Thyroid gland (tissue), 4 donors: ENCODE measurements around the gene ANKMY2. TPM values are rescaled to one million over a fixed set of nuclear protein-coding genes. Genes with fewer than 3 reads are reported as not detected.

Experiments
- DNase-seq, 2 donors: peaks; one replicate each; pipeline ENCODE4 v3.0.0-alpha.2; 2019
- H3K27ac ChIP-seq, 3 donors: fragments of 200-600 bp; sonication (generic); 1 replicate in 2 of 3; 2 replicates in 1 of 3; pipeline ENCODE4 v1.5.1; 2016 to 2019; ENCODE audit warnings: mild to moderate bottlenecking in 1 of 3, moderate library complexity in 1 of 3
- H3K27me3 ChIP-seq: fragments of 200-600 bp; sonication (generic); one replicate; pipeline ENCODE4 v1.5.1; 2019
- H3K36me3 ChIP-seq, 2 donors: fragments of 200-600 bp; sonication (generic); one replicate each; pipeline ENCODE4 v1.5.1; 2016 to 2019
- H3K4me1 ChIP-seq, 2 donors: fragments of 200-600 bp; sonication (generic); one replicate each; pipeline ENCODE4 v1.5.1; 2017 to 2019
- H3K4me3 ChIP-seq, 3 donors: fragments of 200-600 bp; sonication (generic); replicated peaks in 1 of 3; 1 replicate in 2 of 3; 2 replicates in 1 of 3; pipeline ENCODE4 v1.5.1; 2016; ENCODE audit warnings: mild to moderate bottlenecking in 1 of 3
- H3K9me3 ChIP-seq: fragments of 200-600 bp; sonication (generic); one replicate; pipeline ENCODE4 v1.5.1; 2017
- POLR2A ChIP-seq, 2 donors: fragments of 450-650 bp; IDR thresholded peaks; one replicate each; pipeline ENCODE4 v1.6.1; 2017; ENCODE audit warnings: antibody characterized with exemption in 2 of 2, mild to moderate bottlenecking in 2 of 2, moderate library complexity in 1 of 2
- WGBS, 2 donors: methylation state at CpG; one replicate each; pipeline ENCODE4 v1.1.5; 2017; 5-methylcytosine and 5-hydroxymethylcytosine counted together
- intact Hi-C: fragments of 100-400 bp; cut with DNase I; formaldehyde crosslinking; loops from one replicate; pipeline ENCODE4 v1.15.1; 2023
- total RNA-seq, 4 donors: library from RNA; depleted of rRNA; stranded (reverse); fragments of >200 nt; gene quantifications; one replicate each; pipeline ENCODE4 v1.2.3, GENCODE V29; 2016
- TF ChIP-seq, protein P1 (sequence below), 6 experiments: fragments of 200-600 bp in 3 of 6; fragments of 450-650 bp in 3 of 6; sonication (generic) in 3 of 6; IDR thresholded peaks; one replicate each; pipeline ENCODE4 v1.5.1; 2016 to 2019; ENCODE audit warnings: antibody characterized with exemption in 6 of 6, mild to moderate bottlenecking in 2 of 6, inconsistent platforms in 1 of 6, moderate library complexity in 1 of 6

ANKMY2 gene
- total RNA-seq, 4 donors from 2014 or later: 21.2 to 35.1 (median 23.9) TPM

DNA sequence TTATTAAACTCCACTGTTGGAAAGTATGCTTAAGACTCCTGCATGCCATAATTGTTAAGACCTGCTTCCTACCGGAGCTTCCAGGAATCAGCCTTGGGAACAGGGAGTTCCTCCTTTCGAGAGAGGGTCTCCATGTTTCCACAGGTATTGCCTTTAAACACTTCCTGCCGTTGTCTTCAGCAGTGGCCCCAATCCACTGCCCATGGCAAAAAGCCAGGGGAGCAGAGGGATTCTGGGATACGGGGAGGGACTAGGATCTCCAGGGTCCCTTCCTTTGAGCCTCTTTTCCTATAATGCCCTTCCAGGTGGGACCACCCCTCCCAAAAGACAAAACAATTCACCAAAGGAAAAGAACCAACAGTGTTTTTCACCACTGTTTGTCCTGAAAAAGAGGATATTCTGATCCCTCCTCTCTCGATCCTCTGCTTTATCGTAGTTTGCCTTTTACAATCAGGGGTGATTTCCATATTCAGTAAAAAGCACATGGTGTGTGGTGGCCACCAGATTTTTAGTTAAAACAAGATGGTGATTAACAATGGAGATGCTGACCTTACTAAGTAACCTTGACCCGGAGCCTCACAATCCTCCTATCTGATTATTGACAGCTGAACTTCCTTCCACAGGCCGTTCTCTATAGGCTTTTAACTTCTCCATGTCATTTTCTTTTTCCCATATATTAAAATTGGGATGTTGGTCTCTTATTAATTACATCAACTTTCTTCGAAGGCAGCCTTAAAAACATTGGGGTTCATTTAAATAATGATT, 82.9 kb downstream of the ANKMY2 start:
- intact Hi-C loops: loop anchor here (10.0 kb wide), 1 partner anchor 488 kb away; no protein-coding TSS in a partner anchor
- no peaks in the 10 kb centered on the region for H3K4me1 ChIP-seq
- 88% methylated on average over 9 of the region's 9 CpGs for WGBS, 2 donors
- no peaks in the 10 kb centered on the region for H3K27me3 ChIP-seq
- no peak for DNase-seq
- no peaks in the 10 kb centered on the region for H3K9me3 ChIP-seq
- no peaks in the 10 kb centered on the region for H3K36me3 ChIP-seq
- no peak overlapping the region for H3K27ac ChIP-seq
- H3K4me3 ChIP-seq: no peak overlapping the region
- no peak for TF ChIP-seq POLR2A (IDR thresholded peaks at IDR 0.05)
- TF ChIP-seq, protein P1, sequence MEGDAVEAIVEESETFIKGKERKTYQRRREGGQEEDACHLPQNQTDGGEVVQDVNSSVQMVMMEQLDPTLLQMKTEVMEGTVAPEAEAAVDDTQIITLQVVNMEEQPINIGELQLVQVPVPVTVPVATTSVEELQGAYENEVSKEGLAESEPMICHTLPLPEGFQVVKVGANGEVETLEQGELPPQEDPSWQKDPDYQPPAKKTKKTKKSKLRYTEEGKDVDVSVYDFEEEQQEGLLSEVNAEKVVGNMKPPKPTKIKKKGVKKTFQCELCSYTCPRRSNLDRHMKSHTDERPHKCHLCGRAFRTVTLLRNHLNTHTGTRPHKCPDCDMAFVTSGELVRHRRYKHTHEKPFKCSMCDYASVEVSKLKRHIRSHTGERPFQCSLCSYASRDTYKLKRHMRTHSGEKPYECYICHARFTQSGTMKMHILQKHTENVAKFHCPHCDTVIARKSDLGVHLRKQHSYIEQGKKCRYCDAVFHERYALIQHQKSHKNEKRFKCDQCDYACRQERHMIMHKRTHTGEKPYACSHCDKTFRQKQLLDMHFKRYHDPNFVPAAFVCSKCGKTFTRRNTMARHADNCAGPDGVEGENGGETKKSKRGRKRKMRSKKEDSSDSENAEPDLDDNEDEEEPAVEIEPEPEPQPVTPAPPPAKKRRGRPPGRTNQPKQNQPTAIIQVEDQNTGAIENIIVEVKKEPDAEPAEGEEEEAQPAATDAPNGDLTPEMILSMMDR (IDR thresholded peaks at IDR 0.05): no peak

DNA sequence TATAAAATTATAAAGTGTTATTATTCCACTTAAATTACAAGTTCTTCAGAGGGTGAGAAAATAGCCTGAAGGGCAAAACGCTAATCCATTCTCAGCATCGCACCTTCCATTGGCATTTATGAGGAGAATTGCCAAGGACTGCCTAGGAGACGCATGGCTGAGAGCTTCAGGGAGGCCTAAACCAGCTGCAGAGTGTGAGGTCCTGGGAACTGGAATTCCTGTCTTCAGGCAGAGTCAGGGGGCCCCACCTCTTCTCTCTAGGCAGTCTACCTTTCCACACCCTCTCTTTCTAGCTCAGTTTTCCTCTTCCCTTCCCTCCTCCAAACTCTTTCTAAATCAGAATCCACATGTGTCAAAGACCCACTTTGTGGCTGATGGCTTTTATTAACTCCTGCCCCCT, 83.6 kb downstream of the ANKMY2 start:
- Histone ChIP-seq H3K9me3 (no peaks in the 10 kb centered on the region), H3K4me1 (no peaks in the 10 kb centered on the region), H3K4me3 (no peak overlapping the region), H3K36me3 (no peaks in the 10 kb centered on the region), H3K27ac (no peak overlapping the region), H3K27me3 (no peaks in the 10 kb centered on the region)
- 85 to 87% methylated on average over 3 of the region's 3 CpGs for WGBS, 2 donors
- no peak for DNase-seq
- intact Hi-C loops: loop anchor here (10.0 kb wide), 1 partner anchor 487 kb away; no protein-coding TSS in a partner anchor
- TF ChIP-seq, protein P1 (IDR thresholded peaks at IDR 0.05): no peak
- no peak for TF ChIP-seq POLR2A (IDR thresholded peaks at IDR 0.05)

DNA sequence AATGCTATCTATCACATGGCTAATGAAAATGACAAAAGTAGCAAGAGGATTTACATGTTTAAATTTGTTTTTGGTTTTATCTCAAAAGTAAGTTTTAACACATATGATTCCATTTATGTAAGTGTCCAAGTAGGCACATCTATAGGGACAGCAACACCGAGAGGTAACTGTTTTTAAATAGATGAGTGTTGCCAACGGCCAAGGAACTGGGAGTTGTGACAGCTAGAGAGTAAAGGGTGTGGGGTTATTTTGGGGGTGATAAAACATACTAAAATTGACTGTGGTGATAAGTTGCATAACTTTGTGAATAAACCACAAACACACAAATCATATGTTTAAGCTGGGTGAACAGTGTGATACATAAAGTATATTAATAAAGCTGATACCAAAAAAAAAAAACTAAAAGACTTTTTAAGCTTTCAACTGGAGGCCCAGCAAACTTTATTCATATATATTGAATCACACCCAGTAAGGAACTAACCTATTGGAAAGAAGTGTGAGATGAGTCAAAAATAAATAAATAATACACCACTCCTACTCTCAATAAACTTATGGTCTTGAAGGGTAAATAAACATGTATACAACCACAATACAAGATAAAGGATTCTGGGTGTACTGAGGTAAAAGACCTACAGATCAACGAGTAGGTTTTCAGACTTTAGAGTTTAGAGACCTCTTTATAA, 85.9 kb downstream of the ANKMY2 start:
- WGBS, 2 donors: 54 to 90% methylated on average over 3 of the region's 3 CpGs
- TF ChIP-seq POLR2A (IDR thresholded peaks at IDR 0.05): no peak
- TF ChIP-seq, protein P1 (IDR thresholded peaks at IDR 0.05): no peak
- intact Hi-C loops: loop anchor here (10.0 kb wide), 1 partner anchor 485 kb away; no protein-coding TSS in a partner anchor

DNA sequence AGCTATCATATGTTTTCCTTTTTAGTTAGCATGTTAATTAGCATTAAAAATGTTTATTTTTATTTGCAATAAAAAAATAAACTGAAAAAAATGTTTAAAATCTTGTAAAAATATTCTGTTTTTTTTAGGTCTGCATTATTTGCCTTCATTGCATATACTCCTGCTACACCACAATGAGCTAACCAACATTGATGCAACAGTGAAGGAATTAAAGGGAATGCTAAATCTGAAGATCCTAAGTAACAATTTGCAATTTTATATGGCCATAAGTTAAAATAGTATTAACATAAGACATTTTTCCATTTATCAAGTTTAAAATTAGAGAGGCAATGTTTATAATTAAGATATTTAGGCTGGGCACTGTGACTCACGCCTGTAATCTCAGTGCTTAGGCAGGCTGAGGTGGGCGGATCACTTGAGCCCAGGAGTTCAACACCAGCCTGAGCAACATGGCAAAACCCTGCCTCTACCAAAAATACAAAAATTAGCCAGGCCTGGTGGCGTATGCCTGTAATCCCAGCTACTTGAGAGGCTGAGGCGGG, 86.7 kb downstream of the ANKMY2 start:
- Histone ChIP-seq H3K4me1 (no peaks in the 10 kb centered on the region), H3K36me3 (no peaks in the 10 kb centered on the region), H3K9me3 (no peaks in the 10 kb centered on the region), H3K27me3 (no peaks in the 10 kb centered on the region), H3K27ac (no peak overlapping the region), H3K4me3 (no peak overlapping the region)
- intact Hi-C loops: no loop called here
- TF ChIP-seq, protein P1 (IDR thresholded peaks at IDR 0.05): no peak
- TF ChIP-seq POLR2A (IDR thresholded peaks at IDR 0.05): no peak
- 92 to 98% methylated on average over 4 of the region's 4 CpGs for WGBS, 2 donors
- DNase-seq: no peak

More for the DNA sequence above, 85.9 kb downstream of the ANKMY2 start:
- Histone ChIP-seq H3K4me1 (no peaks in the 10 kb centered on the region), H3K27me3 (no peaks in the 10 kb centered on the region), H3K27ac (no peak overlapping the region), H3K4me3 (no peak overlapping the region), H3K9me3 (no peaks in the 10 kb centered on the region), H3K36me3 (no peaks in the 10 kb centered on the region)
- no peak for DNase-seq
